CD4-positive, alpha-beta T cell treated with Interleukin-17A for 1 hour (primary cell): ENCODE measurements around the gene NNMT.
"Not testable (repeated sequence)": the region's sequence is repeated elsewhere in the genome, so short reads cannot be mapped to it uniquely, and the experiment has no call there.

Experiments
- DNase-seq: peaks from one replicate; pipeline ENCODE4 v3.0.0-alpha.2; 2020

NNMT gene

GRCh38 chr11:114314096-114314495 is 17.9 kb downstream of the NNMT start:
- DNase-seq = no peak

- DNase-seq = no peak
Measured at GRCh38 chr11:114315749-114316368, 19.7 kb downstream of the NNMT start.

GRCh38 chr11:114316980-114317786 is 21.0 kb downstream of the NNMT start:
- DNase-seq = no peak

- no peak for DNase-seq
Measured at GRCh38 chr11:114317787-114318137, 21.6 kb downstream of the NNMT start.

GRCh38 chr11:114318361-114318760 is 22.2 kb downstream of the NNMT start:
- DNase-seq = no peak

- no peak for DNase-seq
Measured at GRCh38 chr11:114319716-114320328, 23.6 kb downstream of the NNMT start.

- DNase-seq = no peak
Measured at GRCh38 chr11:114321621-114322257, 25.5 kb downstream of the NNMT start.

GRCh38 chr11:114322934-114323333 is 26.7 kb downstream of the NNMT start:
- no peak for DNase-seq

- DNase-seq = no peak
Measured at GRCh38 chr11:114326151-114326550, 30.0 kb downstream of the NNMT start.

GRCh38 chr11:114326776-114327175 is 30.6 kb downstream of the NNMT start:
- no peak for DNase-seq

GRCh38 chr11:114330373-114330772 is 34.2 kb downstream of the NNMT start:
- no peak for DNase-seq

GRCh38 chr11:114340311-114341131 is 44.3 kb downstream of the NNMT start:
- DNase-seq = peak; percentile 43

GRCh38 chr11:114341667-114342066 is 45.5 kb downstream of the NNMT start:
- DNase-seq = not testable (repeated sequence)

GRCh38 chr11:114342476-114342875 is 46.3 kb downstream of the NNMT start:
- DNase-seq = no peak

- DNase-seq = no peak
Measured at GRCh38 chr11:114343020-114343419, 46.8 kb downstream of the NNMT start.

- no peak for DNase-seq
Measured at GRCh38 chr11:114343493-114343892, 47.3 kb downstream of the NNMT start.

- DNase-seq = no peak
Measured at GRCh38 chr11:114344494-114344893, 48.3 kb downstream of the NNMT start.

- DNase-seq = no peak
Measured at GRCh38 chr11:114345575-114346222, 49.5 kb downstream of the NNMT start.

GRCh38 chr11:114346709-114347141 is 50.5 kb downstream of the NNMT start:
- peak; percentile 51 for DNase-seq

- peak; percentile 67 for DNase-seq
Measured at GRCh38 chr11:114348200-114349191, 52.3 kb downstream of the NNMT start.

- no peak for DNase-seq
Measured at GRCh38 chr11:114350022-114350421, 53.8 kb downstream of the NNMT start.
